EH (cell line): ENCODE data around the gene LRRC4B.
A peak's percentile ranks its signal among the peaks of the same experiment; 100 is the strongest.

ENCODE experiments used
- DNase-seq: peaks from one replicate; pipeline ENCODE4 v3.0.0-alpha.2; 2015; ENCODE audit warnings: low read depth

The LRRC4B gene

DNA sequence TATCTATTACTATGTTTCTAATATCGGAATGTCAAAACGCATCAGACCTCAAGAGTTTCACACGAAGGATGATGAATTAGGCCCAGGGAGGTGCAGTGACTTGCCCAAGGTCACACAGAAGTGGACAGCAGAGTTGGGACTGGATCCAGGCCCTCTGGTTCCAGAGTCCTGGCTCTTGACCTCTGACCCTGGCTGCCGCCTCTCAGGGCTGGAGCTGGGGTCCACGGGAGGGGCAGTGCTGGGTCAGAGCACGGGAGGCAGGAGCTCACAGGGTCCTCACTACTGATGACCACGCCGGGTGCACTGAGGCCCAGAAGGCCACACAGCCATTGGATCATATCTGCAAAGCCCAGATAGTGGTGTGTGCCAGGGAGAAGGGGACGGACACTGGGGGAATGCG, 45.4 kb downstream of the LRRC4B start:
- DNase-seq, result no peak

GRCh38 chr19:50520822-50521465, 47.3 kb downstream of the LRRC4B start:
- DNase-seq, result no peak

GRCh38 chr19:50519006-50519575, 49.1 kb downstream of the LRRC4B start:
- DNase-seq, result no peak

DNA sequence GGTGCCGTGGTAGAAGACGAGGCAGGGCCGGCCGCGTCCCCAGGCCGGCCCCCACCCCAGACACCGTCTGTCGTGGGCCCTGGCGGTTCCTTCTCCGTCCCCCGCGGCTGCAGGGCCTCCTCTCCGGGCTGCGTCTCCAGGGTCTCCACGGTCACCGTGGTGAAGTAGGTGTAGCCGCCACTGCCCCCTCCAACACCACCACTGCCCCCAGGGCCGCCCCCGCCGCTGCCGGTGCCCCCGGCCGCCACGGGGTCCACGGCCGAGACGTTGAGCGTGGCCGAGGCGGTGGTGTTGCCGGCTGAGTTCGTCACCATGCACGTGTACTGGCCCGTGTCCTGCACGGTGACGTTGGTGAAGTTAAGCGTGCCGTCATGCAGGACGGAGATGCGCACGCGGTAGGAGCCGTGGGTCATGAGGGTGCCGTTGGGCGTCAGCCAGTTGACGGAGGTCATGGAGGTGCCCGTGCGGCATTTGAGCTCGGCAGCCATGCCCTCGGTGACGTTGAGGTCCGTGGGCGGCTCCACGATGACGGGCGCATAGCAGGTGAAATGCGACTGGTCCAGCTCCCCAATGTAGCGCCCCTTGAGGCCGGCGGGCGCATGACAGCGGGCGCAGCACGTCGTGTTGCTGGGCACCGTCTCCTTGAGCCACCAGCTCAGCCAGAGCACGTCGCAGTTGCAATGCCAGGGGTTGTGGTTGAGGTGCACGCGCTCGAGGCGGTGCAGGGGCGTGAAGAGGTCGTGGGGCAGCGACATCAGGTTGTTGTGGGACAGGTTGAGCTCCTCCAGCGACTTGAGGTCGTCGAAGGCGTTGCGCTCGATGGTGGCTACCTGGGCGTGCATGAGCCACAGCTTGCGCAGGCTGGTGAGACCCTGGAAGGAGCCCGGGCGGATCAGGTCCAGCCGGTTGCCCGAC, 49.9 kb downstream of the LRRC4B start:
- no peak for DNase-seq

DNA sequence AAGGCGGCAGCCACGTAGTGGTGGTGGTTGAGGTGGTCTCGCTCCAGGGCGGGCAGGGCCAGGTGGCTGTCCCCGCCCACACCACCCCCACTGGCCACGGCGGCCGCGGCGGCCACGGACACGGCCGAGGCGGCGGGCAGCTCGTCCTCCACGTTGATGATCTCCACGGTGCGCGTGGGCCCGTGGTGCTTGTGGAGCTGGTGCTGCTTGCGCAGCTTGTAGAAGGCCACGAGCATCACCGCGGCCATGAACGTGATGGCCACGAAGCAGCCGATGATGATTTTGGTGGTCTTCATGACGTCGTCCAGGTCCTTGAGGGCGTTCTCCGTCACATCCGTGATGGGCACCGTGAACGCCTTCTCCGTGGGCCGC, 50.5 kb downstream of the LRRC4B start:
- DNase-seq, result no peak

DNA sequence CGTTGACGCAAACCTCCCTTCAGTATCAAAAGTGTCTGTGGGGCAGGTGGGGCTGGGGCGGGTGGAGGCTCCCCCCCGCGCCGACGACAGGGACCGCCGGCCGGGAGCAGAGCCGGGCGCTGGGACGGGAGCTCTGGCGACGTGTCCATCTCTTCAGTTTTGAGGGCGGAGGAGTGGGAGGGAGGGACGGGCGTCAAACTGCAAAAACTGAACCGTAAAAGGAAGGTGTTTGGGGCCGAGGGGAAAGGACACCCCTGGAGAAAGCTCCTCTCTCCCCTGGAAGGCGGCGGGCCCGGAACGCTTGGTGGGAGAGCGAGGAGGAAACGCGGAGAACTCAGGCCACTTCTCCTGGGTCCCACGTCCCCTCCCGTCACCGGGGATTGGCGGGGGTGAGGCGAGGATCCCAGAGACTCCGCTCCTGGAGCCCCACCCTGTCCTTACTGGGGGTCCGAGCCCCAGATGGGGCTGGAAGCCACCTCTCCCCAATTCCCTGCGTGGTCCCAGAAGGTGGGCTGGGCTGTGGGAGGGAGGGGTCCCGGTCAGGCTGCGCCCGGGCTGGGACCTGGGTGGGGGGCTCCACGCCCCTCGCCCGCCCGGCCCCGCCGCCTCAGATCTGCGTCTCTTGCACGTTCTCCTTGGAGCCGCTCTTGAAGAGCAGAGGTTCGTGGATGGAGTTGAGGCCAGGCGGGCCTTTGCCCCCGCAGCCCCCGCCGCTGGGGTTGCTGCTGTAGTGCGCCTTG, 51.1 kb downstream of the LRRC4B start:
- DNase-seq, result no peak

- no peak for DNase-seq
Measured at GRCh38 chr19:50516456-50516855, 51.8 kb downstream of the LRRC4B start.

DNA sequence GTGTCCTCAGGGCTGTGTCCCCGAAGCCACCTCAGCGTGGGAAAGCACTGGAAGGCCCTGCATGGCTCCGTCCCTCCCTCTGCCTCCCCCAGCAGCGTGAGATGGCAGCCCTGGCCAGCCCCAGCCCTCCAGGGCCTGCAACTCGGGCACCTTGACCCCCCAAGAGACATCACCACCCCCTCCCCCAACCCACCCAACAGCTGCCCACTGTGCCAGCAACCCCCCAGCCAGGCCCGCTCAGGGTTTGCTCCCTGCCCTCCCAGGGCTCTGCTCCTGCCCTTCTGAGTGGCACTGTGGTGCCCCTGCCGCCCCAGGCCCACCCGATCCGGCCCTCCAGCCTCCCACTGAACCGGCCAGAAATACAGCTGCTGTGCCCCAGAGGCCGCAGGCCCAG, 53.1 kb downstream of the LRRC4B start:
- DNase-seq, result no peak

GRCh38 chr19:50514346-50515167, 53.7 kb downstream of the LRRC4B start:
- DNase-seq, result no peak

- DNase-seq, result no peak
Measured at GRCh38 chr19:50513746-50514345, 54.4 kb downstream of the LRRC4B start, which contains the start of gene ASPDH. ASPDH (minus strand) TSS chr19:50513913; CDS start chr19:50513823, 90 bp downstream.

GRCh38 chr19:50512999-50513745, 55.1 kb downstream of the LRRC4B start:
- no peak for DNase-seq

GRCh38 chr19:50512112-50512998, 55.9 kb downstream of the LRRC4B start:
- no peak for DNase-seq

GRCh38 chr19:50511069-50511822, 57.0 kb downstream of the LRRC4B start, which contains the start of gene JOSD2:
JOSD2 (minus strand) TSS chr19:50511191; CDS start chr19:50510431, 760 bp downstream.
- DNase-seq, result peak; percentile 99

DNA sequence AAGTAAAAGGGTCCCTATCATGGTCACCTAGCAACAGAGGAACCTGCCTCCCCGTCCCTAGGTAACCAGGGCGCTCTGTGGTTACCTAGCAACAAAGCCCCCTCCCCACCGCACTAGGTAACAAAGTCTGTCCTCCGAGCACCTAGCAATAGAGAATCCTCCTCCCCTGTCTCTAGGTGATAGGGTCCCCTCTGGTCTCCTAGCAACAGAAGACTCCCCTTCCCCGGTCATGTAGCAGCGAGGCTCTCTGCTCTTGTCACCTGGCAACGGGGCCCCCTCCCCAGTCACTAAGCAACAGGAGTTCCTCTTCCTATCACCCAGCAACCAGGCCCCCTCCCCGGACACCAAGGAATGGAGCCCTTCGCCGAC, 57.6 kb downstream of the LRRC4B start:
- no peak for DNase-seq

DNA sequence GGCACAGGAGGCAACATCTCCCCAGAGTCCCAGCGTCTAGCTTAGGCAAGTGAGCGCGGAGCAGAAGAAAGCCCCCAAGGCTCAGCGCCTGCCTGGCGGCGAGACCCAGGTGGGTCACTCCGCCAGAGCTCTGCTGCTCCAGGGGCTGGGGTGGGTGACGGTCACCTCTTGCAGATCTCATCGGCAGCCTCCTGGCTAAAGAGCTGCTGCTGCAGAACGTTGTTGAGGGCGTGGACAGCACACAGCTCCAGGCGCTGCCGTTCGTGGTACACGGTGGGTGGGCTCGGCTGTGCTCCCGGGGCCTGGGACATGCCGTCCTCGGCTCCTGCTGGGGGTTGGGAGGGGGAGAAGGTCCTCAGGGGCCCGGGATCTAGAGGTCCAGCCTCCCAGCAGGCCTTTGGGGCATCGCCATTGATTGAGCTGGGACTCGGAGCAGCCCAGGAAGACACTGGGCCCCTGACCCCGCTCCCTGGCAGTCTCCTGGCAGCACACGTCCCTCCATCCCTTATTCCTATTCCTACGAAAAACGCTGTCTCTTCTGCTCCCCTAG, 58.0 kb downstream of the LRRC4B start:
- peak; percentile 16 for DNase-seq

DNA sequence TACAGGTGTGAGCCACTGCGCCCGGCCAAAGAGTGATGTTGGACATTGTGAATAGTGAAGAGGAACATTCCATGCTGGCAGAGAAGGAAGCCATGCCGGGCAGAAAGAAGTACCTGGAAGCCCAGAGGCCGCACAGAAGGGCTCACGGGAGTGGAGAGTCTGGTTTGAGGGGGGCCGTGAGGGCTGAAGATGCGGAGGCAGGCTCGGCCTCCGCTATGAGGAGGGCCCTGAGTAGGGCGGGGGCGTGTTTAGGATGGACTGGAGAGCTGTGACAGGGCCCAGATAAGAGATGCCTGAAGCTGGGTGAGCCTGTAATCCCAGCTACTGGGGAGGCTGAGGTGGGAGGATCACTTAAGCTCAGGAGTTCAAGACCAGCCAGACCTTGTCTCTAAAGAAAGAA, 58.9 kb downstream of the LRRC4B start:
- no peak for DNase-seq

- no peak for DNase-seq
Measured at GRCh38 chr19:50508843-50509190, 59.4 kb downstream of the LRRC4B start.

DNA sequence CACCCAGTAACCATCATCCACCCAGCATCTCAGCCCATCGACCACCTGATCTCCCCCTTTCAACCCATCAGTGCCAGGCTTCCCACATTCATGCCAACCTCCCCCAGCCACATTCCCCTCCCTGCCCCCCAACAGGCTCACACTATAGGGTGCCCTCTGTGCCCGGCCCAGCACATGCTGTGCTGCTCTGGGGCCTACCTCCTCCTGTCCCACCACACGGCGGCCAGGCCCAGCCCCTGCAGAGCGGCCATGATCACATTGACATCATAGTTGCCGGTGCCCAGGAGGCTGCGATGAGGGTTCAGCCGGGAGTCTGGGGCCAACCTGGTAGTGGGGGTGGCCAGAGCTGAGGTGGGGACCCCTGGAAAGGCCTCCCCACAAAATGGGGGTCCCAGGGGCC, 60.9 kb downstream of the LRRC4B start:
- DNase-seq, result no peak
